Lower lobe of right lung (tissue), 2 donors: ENCODE data around the gene MAP6D1. TPM values are rescaled to one million over a fixed set of nuclear protein-coding genes. Genes with fewer than 3 reads are reported as not detected.

ENCODE experiments used
- ATAC-seq, 2 donors: fragments of 200-7000 bp; cut with Tn5 transposase; one replicate each; pipeline ENCODE4 v1.9.1; 2020 to 2022; ENCODE audit warnings: mild to moderate bottlenecking in 2 of 2, moderate library complexity in 2 of 2
- DNase-seq: peaks from one replicate; pipeline ENCODE4 v3.0.0-alpha.2; 2020
- H3K27ac ChIP-seq: fragments of 200-600 bp; one replicate; pipeline ENCODE4 v1.8.0; 2022
- H3K27me3 ChIP-seq: fragments of 200-600 bp; one replicate; pipeline ENCODE4 v1.8.0; 2022; ENCODE audit warnings: low read depth
- H3K36me3 ChIP-seq: fragments of 200-600 bp; one replicate; pipeline ENCODE4 v1.8.0; 2022; ENCODE audit warnings: mild to moderate bottlenecking
- H3K4me1 ChIP-seq: fragments of 200-600 bp; one replicate; pipeline ENCODE4 v1.8.0; 2022
- H3K4me3 ChIP-seq: fragments of 200-600 bp; one replicate; pipeline ENCODE4 v1.8.0; 2022; ENCODE audit warnings: mild to moderate bottlenecking
- H3K9me3 ChIP-seq: fragments of 200-600 bp; one replicate; pipeline ENCODE4 v1.8.0; 2022
- intact Hi-C: fragments of 100-400 bp; cut with DNase I; formaldehyde crosslinking; loops from one replicate; pipeline ENCODE4 v1.11.0; 2022
- total RNA-seq: library from RNA; stranded (reverse); fragmentation: NEBNext Ultra II Directional; extraction: Animal tissue kit (Norgen Biotek cat#: 25700); gene quantifications from one replicate; pipeline ENCODE4 v1.2.1, GENCODE V29; 2021
- TF ChIP-seq, protein P1 (sequence below): fragments of 200-600 bp; IDR thresholded peaks from one replicate; pipeline ENCODE4 v1.8.0; 2022; ENCODE audit warnings: antibody characterized with exemption, mild to moderate bottlenecking
- donor health status: DM: no; HTN: yes; CAD: no; lungs with severe emphysema.

Gene MAP6D1
- total RNA-seq, 1 donor from 2014 or later, result 1.9 TPM

DNA sequence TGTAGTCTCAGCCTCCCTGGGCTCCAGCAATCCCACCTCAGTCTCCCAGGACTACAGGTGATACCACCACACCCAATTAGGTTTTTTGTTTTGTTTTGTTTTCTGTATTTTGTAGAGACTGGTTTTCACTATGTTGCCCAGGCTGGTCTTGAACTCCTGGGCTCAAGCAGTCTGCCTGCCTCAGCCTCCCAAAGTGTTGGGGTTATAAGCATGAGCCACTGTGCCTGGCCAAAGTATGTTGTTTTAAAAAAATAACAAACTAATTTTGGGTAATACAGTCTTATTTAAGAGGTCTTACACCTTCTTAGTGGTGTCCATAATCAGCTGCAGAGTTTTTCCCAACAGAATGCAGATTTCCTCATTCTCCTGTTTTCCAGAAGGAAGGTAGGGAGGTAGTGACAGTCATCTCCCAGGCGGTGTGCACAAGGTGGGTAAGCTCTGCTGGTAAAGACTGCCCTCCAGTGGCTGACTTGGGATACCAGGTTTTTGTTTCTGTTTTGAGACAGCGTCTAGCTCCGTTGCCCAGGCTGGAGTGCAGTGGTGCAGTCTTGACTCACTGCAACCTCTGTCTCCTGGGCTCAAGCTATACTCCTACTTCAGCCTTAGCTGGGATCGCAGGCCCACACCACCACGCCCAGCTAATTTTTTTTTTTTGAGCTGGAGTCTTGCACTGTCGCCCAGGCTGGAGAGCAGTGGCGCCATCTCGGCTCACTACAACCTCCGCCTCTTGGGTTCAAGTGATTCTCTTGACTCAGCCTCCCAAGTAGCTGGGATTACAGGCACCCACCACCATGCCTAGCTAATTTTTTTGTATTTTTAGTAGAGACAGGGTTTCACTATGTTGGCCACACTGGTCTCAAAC, 58.4 kb downstream of the MAP6D1 start:
- H3K27ac ChIP-seq, result peak overlapping the region; percentile 71
- H3K4me1 ChIP-seq, result peaks cover 29% of the 10 kb centered on the region
- ATAC-seq (peak; percentile 90 to 92), DNase-seq (peak; percentile 73)
- TF ChIP-seq, protein P1, sequence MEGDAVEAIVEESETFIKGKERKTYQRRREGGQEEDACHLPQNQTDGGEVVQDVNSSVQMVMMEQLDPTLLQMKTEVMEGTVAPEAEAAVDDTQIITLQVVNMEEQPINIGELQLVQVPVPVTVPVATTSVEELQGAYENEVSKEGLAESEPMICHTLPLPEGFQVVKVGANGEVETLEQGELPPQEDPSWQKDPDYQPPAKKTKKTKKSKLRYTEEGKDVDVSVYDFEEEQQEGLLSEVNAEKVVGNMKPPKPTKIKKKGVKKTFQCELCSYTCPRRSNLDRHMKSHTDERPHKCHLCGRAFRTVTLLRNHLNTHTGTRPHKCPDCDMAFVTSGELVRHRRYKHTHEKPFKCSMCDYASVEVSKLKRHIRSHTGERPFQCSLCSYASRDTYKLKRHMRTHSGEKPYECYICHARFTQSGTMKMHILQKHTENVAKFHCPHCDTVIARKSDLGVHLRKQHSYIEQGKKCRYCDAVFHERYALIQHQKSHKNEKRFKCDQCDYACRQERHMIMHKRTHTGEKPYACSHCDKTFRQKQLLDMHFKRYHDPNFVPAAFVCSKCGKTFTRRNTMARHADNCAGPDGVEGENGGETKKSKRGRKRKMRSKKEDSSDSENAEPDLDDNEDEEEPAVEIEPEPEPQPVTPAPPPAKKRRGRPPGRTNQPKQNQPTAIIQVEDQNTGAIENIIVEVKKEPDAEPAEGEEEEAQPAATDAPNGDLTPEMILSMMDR, result peak; percentile 84
- no peaks in the 10 kb centered on the region for H3K27me3 ChIP-seq
- H3K9me3 ChIP-seq, result no peaks in the 10 kb centered on the region
- peaks cover 40% of the 10 kb centered on the region for H3K36me3 ChIP-seq
- no peak overlapping the region for H3K4me3 ChIP-seq
- intact Hi-C loops, result no loop called here

GRCh38 chr3:183766107-183766506, 59.3 kb downstream of the MAP6D1 start:
- H3K36me3 ChIP-seq, result peaks cover 45% of the 10 kb centered on the region
- no peaks in the 10 kb centered on the region for H3K27me3 ChIP-seq
- no peak overlapping the region for H3K4me3 ChIP-seq
- H3K9me3 ChIP-seq, result no peaks in the 10 kb centered on the region
- H3K27ac ChIP-seq, result peak overlapping the region; percentile 71
- intact Hi-C loops, result no loop called here
- DNase-seq (no peak), ATAC-seq (peak; percentile 29 to 52)
- H3K4me1 ChIP-seq, result peaks cover 29% of the 10 kb centered on the region
- TF ChIP-seq, protein P1, result no peak

Other genes starting within 250 kb of the MAP6D1 start
- gene KLHL24, start 190.0 kb downstream of the MAP6D1 start, total RNA-seq, result 93.9 TPM
- gene YEATS2, start 127.8 kb downstream of the MAP6D1 start, total RNA-seq, result 29.0 TPM
- gene PARL, start 59.3 kb upstream of the MAP6D1 start, total RNA-seq, result 41.8 TPM
- 38.0 TPM for gene ABCC5, start 192.3 kb upstream of the MAP6D1 start, total RNA-seq
- not detected for gene HTR3D, start 206.2 kb upstream of the MAP6D1 start, total RNA-seq
- gene HTR3C, start 227.5 kb upstream of the MAP6D1 start, total RNA-seq, result 0.44 TPM